HCT116 (cell line): ENCODE measurements around the gene KANK3. TPM values are rescaled to one million over a fixed set of nuclear protein-coding genes. Genes with fewer than 3 reads are reported as not detected.

Experiments
- ATAC-seq: fragments of 200-7000 bp; cut with Tn5 transposase; 2 replicates; pipeline ENCODE4 v1.9.1; 2020; ENCODE audit warnings: mild to moderate bottlenecking, moderate library complexity
- BruUV-seq: library from RNA; stranded (reverse); fragments of 400-500 nt; replicated peaks from 2 replicates; lab custom pipeline; 2021; lab: Mats Ljungman, UMichigan
- CTCF ChIA-PET: fragments of 300-600 bp; sonication (Branson Sonifier 250); formaldehyde crosslinking; loops from one replicate; lab custom pipeline; 2021; ENCODE audit warnings: antibody characterized with exemption; lab: Charles Lee
- POLR2A ChIA-PET: fragments of 300-600, 350-600 bp; sonication (Branson Sonifier 250); formaldehyde crosslinking; loops from one replicate; lab custom pipeline; 2021; ENCODE audit warnings: antibody characterized with exemption; lab: Charles Lee
- RAD21 ChIA-PET, 2 experiments: fragments of 300-600 bp; sonication (Branson Sonifier 250); formaldehyde crosslinking; loops; one replicate each; lab custom pipeline; 2023; ENCODE audit warnings: low total read pairs in 2 of 2; ENCODE audit not compliant: uncharacterized antibody in 2 of 2, unreplicated experiment in 2 of 2, low non-redundant PET in 1 of 2; lab: Charles Lee
- DNase-seq: peaks from one replicate; pipeline ENCODE4 v3.0.0-alpha.2; 2010; ENCODE audit warnings: low read depth, low spot score
- H2AFZ ChIP-seq: fragments of 200-600 bp; shearing (Covaris generic), sonication (generic); 2 replicates; pipeline ENCODE4 v1.6.1; 2017; ENCODE audit warnings: low read depth, mixed run types, mixed read lengths, antibody characterized with exemption, low read length; ENCODE audit not compliant: poor library complexity, severe bottlenecking
- H3K27ac ChIP-seq: 2 replicates; pipeline ENCODE4 v1.5.1; 2012; ENCODE audit warnings: low read depth, low read length
- H3K27me3 ChIP-seq: fragments of 200-600 bp; sonication (generic); 2 replicates; pipeline ENCODE4 v1.6.1; 2016; ENCODE audit warnings: mixed run types, low read length, mixed read lengths; ENCODE audit not compliant: insufficient read depth
- H3K36me3 ChIP-seq, 2 experiments: fragments of 200-500 bp in 1 of 2; fragments of 200-600 bp in 1 of 2; sonication (Bioruptor generic) in 1 of 2; sonication (generic) in 1 of 2; 2 replicates each; pipeline versions ENCODE4 v1.5.1 to v1.6.1; 2014 to 2016; ENCODE audit warnings: low read length in 2 of 2, inconsistent platforms in 1 of 2, mixed read lengths in 1 of 2, mixed run types in 1 of 2; ENCODE audit not compliant: insufficient read depth in 2 of 2, control insufficient read depth in 1 of 2
- H3K4me1 ChIP-seq, 2 experiments: fragments of 200-600 bp in 1 of 2; sonication (generic) in 1 of 2; 2 replicates each; pipeline versions ENCODE4 v1.5.1 to v1.6.1; 2012 to 2017; ENCODE audit warnings: low read length in 2 of 2, inconsistent platforms in 1 of 2, mild to moderate bottlenecking in 1 of 2, mixed read lengths in 1 of 2, mixed run types in 1 of 2, moderate library complexity in 1 of 2; ENCODE audit not compliant: insufficient read depth in 2 of 2, control insufficient read depth in 1 of 2
- H3K4me2 ChIP-seq: fragments of 200-600 bp; sonication (generic); 2 replicates; pipeline ENCODE4 v1.6.1; 2017; ENCODE audit warnings: mixed run types, low read length, mixed read lengths
- H3K4me3 ChIP-seq, 2 experiments: fragments of 200-600 bp in 1 of 2; sonication (generic) in 1 of 2; replicated peaks in 1 of 2; 2 replicates each; pipeline ENCODE4 v1.5.1; 2011 to 2016; ENCODE audit warnings: low read length in 2 of 2, control low read depth in 1 of 2, low read depth in 1 of 2, mild to moderate bottlenecking in 1 of 2, mixed read lengths in 1 of 2, mixed run types in 1 of 2
- H3K79me2 ChIP-seq: fragments of 200-600 bp; sonication (generic); 2 replicates; pipeline ENCODE4 v1.6.1; 2017; ENCODE audit warnings: mild to moderate bottlenecking, mixed run types, low read length, moderate library complexity, mixed read lengths; ENCODE audit not compliant: insufficient read depth
- H3K9ac ChIP-seq: fragments of 200-600 bp; sonication (generic); 2 replicates; pipeline ENCODE4 v1.6.1; 2016; ENCODE audit warnings: low read length, mixed read lengths
- H3K9me2 ChIP-seq: fragments of 200-600 bp; sonication (generic), shearing (Covaris generic); 2 replicates; pipeline ENCODE4 v1.6.1; 2017; ENCODE audit warnings: mixed run types, mild to moderate bottlenecking, moderate library complexity; ENCODE audit not compliant: insufficient read depth
- H3K9me3 ChIP-seq, 2 experiments: fragments of 200-500 bp in 1 of 2; fragments of 200-600 bp in 1 of 2; sonication (Bioruptor generic) in 1 of 2; sonication (generic) in 1 of 2; 2 replicates each; pipeline ENCODE4 v1.6.1; 2014 to 2017; ENCODE audit warnings: low read length in 2 of 2, mixed read lengths in 2 of 2, inconsistent platforms in 1 of 2, low read depth in 1 of 2, mild to moderate bottlenecking in 1 of 2, mixed run types in 1 of 2, moderate library complexity in 1 of 2; ENCODE audit not compliant: control insufficient read depth in 1 of 2, insufficient read depth in 1 of 2
- H4K20me1 ChIP-seq: fragments of 200-600 bp; sonication (generic), shearing (Covaris generic); 2 replicates; pipeline ENCODE4 v1.6.1; 2017; ENCODE audit warnings: mixed run types, mild to moderate bottlenecking, moderate library complexity; ENCODE audit not compliant: insufficient read depth
- CBX3 ChIP-seq: IDR thresholded peaks from 2 replicates; pipeline ENCODE4 v1.6.1; 2012; ENCODE audit warnings: low read depth
- CEBPB ChIP-seq: IDR thresholded peaks from 2 replicates; pipeline ENCODE4 v1.6.1; 2012; ENCODE audit warnings: low read depth
- EGR1 ChIP-seq: IDR thresholded peaks from 2 replicates; pipeline ENCODE4 v1.6.1; 2012; ENCODE audit warnings: low read depth
- ELF1 ChIP-seq: IDR thresholded peaks from 2 replicates; pipeline ENCODE4 v1.6.1; 2012; ENCODE audit warnings: low read depth, borderline replicate concordance
- EZH2phosphoT487 ChIP-seq: fragments of 200-600 bp; IDR thresholded peaks from 2 replicates; pipeline ENCODE4 v1.6.1; 2018; ENCODE audit warnings: antibody characterized with exemption, borderline replicate concordance
- FOSL1 ChIP-seq: IDR thresholded peaks from 2 replicates; pipeline ENCODE4 v1.6.1; 2012; ENCODE audit warnings: low read depth
- JUND ChIP-seq: IDR thresholded peaks from 2 replicates; pipeline ENCODE4 v1.6.1; 2012
- POLR2AphosphoS5 ChIP-seq: IDR thresholded peaks from 2 replicates; pipeline ENCODE4 v1.6.1; 2011; ENCODE audit warnings: mild to moderate bottlenecking, low read depth, low read length, moderate library complexity
- RAD21 ChIP-seq: IDR thresholded peaks from 2 replicates; pipeline ENCODE4 v1.6.1; 2012; ENCODE audit warnings: low read depth, mild to moderate bottlenecking
- SP1 ChIP-seq: IDR thresholded peaks from 2 replicates; pipeline ENCODE4 v1.6.1; 2012; ENCODE audit warnings: low read depth
- SRF ChIP-seq: IDR thresholded peaks from 2 replicates; pipeline ENCODE4 v1.6.1; 2012; ENCODE audit warnings: low read depth
- TCF7L2 ChIP-seq: IDR thresholded peaks from 2 replicates; pipeline ENCODE4 v1.7.0; 2011; ENCODE audit warnings: borderline replicate concordance, inconsistent platforms; ENCODE audit not compliant: insufficient read depth, insufficient read length; ENCODE audit errors: extremely low read depth
- YY1 ChIP-seq: IDR thresholded peaks from 2 replicates; pipeline ENCODE4 v1.6.1; 2011; ENCODE audit warnings: low read length, low read depth, moderate library complexity, mild to moderate bottlenecking; ENCODE audit not compliant: insufficient replicate concordance; ENCODE audit errors: extremely low read depth
- ZBTB33 ChIP-seq: IDR thresholded peaks from 2 replicates; pipeline ENCODE4 v1.6.1; 2011; ENCODE audit warnings: mild to moderate bottlenecking, low read length, moderate library complexity; ENCODE audit not compliant: insufficient replicate concordance; ENCODE audit errors: extremely low read depth
- ZFX ChIP-seq: fragments of 450-650 bp; IDR thresholded peaks from 2 replicates; pipeline ENCODE4 v1.6.1; 2017
- ZNF274 ChIP-seq: fragments of 200-500 bp; sonication (Bioruptor generic); IDR thresholded peaks from 2 replicates; pipeline ENCODE4 v1.6.1; 2014; ENCODE audit warnings: mild to moderate bottlenecking, low read depth, low read length, inconsistent platforms
- intact Hi-C: fragments of 100-400 bp; cut with micrococcal nuclease; formaldehyde crosslinking; loops from 2 replicates; pipeline ENCODE4 v1.10.0; 2022
- total RNA-seq: library from RNA; stranded (reverse); gene quantifications from one replicate; pipeline ENCODE4 v1.2.1, GENCODE V29; 2021; ENCODE audit not compliant: unreplicated experiment

The KANK3 gene
- total RNA-seq, 1 experiment from 2014 or later: 21.7 TPM

DNA sequence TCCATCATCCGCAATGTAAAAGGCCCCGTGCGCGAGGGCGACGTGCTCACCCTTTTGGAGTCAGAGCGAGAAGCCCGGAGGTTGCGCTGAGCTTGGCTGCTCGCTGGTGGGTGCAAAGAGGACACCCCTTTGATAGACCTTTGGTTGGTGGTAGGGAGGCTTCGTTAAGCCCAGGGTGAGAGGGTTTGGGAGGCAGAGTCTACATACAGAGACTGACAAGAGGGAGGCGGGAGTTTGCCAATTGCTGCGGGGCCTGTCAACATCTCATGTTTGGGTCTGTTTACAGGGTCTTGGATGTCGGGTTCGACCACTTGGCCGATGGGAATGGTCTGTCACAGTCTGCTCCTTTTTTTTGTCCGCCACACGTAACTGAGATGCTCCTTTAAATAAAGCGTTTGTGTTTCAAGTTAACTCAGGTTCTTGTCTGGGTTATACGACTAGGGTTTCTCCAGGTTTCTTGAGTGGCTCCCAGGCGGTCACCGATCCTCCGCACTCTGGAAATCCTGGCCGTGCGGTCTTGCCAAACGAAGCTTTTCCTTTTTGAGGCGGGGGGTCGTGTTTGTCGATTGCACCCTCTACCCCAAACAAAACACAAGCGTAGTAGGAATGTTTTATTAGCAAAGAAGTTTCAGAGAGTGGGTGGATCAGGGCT is 20.9 kb downstream of the KANK3 start:
- H2AFZ ChIP-seq: no peak overlapping the region
- peak overlapping the region; percentile 96 for H3K4me2 ChIP-seq
- H3K27ac ChIP-seq: peak overlapping the region; percentile 74
- H3K36me3 ChIP-seq: peaks cover 11 to 25% of the 10 kb centered on the region in 2 experiments
- H3K4me3 ChIP-seq: peak overlapping the region; percentile 91 to 100
- peak overlapping the region; percentile 100 for H3K9ac ChIP-seq
- POLR2A ChIA-PET: interaction anchor here (0.9 to 4.1 kb wide), 3 partner anchors 11 to 18 kb away, joined by 4 to 37 read pairs (median 4); no protein-coding TSS in a partner anchor
- TF ChIP-seq CEBPB (no peak), ELF1 (no peak), POLR2AphosphoS5 (peak; percentile 40), SP1 (no peak), EGR1 (no peak)
- no peaks in the 10 kb centered on the region for H3K9me2 ChIP-seq
- peaks cover 56% of the 10 kb centered on the region for H3K79me2 ChIP-seq
- H3K4me1 ChIP-seq: peaks cover 12 to 25% of the 10 kb centered on the region in 2 experiments; a peak in 3 of 4 replicates
- CTCF ChIA-PET: no interaction called here
- ATAC-seq (no peak), DNase-seq (no peak)
- H3K9me3 ChIP-seq: no peaks in the 10 kb centered on the region
- RAD21 ChIA-PET: no interaction called here
- H3K27me3 ChIP-seq: no peaks in the 10 kb centered on the region
- peaks cover 5% of the 10 kb centered on the region; the same call in 1 of the 2 replicates for H4K20me1 ChIP-seq
- BruUV-seq: no TSS peak
- intact Hi-C loops: no loop called here

DNA sequence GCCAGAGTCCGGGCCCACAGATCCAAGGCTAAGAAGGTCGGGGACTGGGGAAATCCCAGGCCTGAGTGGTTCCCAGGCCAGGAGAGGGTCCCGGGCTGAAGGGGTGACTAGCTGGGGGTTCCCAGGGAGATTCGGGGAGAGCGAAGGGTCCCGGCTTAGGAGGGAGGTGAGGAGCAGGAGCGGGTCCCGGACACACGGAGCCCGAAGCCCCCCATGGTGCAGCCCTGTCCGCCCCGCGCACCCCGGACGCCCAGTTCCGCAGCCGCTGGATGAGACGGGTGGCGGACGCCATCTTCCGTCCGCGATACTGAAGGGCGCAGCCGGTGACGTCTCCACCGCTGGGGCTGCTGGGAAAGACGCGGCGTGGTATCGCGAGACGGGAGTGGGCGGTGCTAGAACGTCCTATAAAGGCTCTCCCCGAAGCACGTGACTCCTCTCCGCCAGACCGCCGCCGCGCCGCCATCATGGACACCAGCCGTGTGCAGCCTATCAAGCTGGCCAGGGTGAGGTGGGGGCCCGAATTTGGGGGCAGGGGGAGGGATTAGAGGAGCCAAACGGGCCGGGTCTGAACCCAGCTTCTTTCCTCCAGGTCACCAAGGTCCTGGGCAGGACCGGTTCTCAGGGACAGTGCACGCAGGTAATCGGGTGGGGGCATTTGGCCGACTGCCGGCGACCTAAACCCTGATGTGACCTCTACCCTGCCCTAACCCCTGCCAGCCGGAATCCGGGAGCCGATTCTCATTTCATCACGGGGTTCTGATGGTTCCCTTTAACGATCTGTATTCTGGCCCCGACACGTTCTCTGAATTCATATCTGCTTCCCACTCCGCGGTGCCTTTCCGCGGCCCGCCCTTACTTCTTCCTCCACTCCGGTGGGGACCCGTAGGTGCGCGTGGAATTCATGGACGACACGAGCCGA is 21.7 kb downstream of the KANK3 start, which contains the start of the genes NDUFA7 and RPS28:
NDUFA7 (minus strand) TSS at position 309 of the 919 bp plus-strand sequence; CDS start at position 292, 17 bp downstream.
RPS28 (plus strand) TSS at position 430 of the 919 bp plus-strand sequence; CDS start at position 465, 35 bp downstream.
- ATAC-seq (peak; percentile 79), DNase-seq (peak; percentile 86)
- intact Hi-C loops: no loop called here
- H3K4me2 ChIP-seq: peak within 1 kb of the TSS; percentile 96
- CTCF ChIA-PET: no interaction called here
- peaks cover 11 to 28% of the 10 kb centered on the region in 2 experiments for H3K36me3 ChIP-seq
- peak within 1 kb of the TSS; percentile 74 for H3K27ac ChIP-seq
- TSS peak; percentile 88 for BruUV-seq
- peaks cover 5% of the 10 kb centered on the region; the same call in 1 of the 2 replicates for H4K20me1 ChIP-seq
- RAD21 ChIA-PET: interaction anchor here in 1 of 2 experiments (0.6 kb wide), 1 partner anchor 67 kb away, joined by 4 read pairs; no protein-coding TSS in a partner anchor
- H3K9ac ChIP-seq: peak within 1 kb of the TSS; percentile 100
- no peak within 1 kb of the TSS for H2AFZ ChIP-seq
- H3K4me1 ChIP-seq: peaks cover 12 to 25% of the 10 kb centered on the region in 2 experiments; a peak in 3 of 4 replicates
- peaks cover 61% of the 10 kb centered on the region for H3K79me2 ChIP-seq
- peak within 1 kb of the TSS; percentile 91 to 100 for H3K4me3 ChIP-seq
- no peaks in the 10 kb centered on the region for H3K9me2 ChIP-seq
- H3K9me3 ChIP-seq: no peaks in the 10 kb centered on the region
- no peaks in the 10 kb centered on the region for H3K27me3 ChIP-seq
- POLR2A ChIA-PET: interaction anchor here (0.9 to 4.1 kb wide), 3 partner anchors 11 to 17 kb away, joined by 4 to 37 read pairs (median 4); no protein-coding TSS in a partner anchor
- TF ChIP-seq POLR2AphosphoS5: peak; percentile 95
- peak; percentile 98 for TF ChIP-seq ZBTB33
- TF ChIP-seq JUND: no peak
- TF ChIP-seq ZNF274: no peak
- TF ChIP-seq TCF7L2: no peak
- peak; percentile 46 for TF ChIP-seq RAD21
- TF ChIP-seq CEBPB: no peak
- TF ChIP-seq CBX3: peak; percentile 72; the same call in 1 of the 2 replicates
- peak; percentile 84 for TF ChIP-seq SRF
- TF ChIP-seq EGR1: 0 out of 2 replicates have a peak, but pooled peaks have one; percentile 30
- TF ChIP-seq EZH2phosphoT487: no peak
- TF ChIP-seq ZFX: peak; percentile 72; the same call in 1 of the 2 replicates
- peak; percentile 96 for TF ChIP-seq YY1
- TF ChIP-seq FOSL1: no peak
